SU-DHL-6 (cell line): ENCODE results near the gene TANGO6.

Source experiments
- H2AFZ ChIP-seq: fragments of 200-600 bp; sonication (generic); 2 replicates; pipeline ENCODE4 v1.6.1; 2014; ENCODE audit warnings: low read depth, mild to moderate bottlenecking, moderate library complexity, mixed read lengths, antibody characterized with exemption, low read length; ENCODE audit not compliant: severe bottlenecking
- H3F3A ChIP-seq: fragments of 200-600 bp; shearing (Covaris generic); 2 replicates; pipeline ENCODE4 v1.6.0; 2016; ENCODE audit warnings: antibody characterized with exemption, mild to moderate bottlenecking; ENCODE audit not compliant: insufficient read depth
- H3K27ac ChIP-seq: fragments of 200-600 bp; sonication (generic); 2 replicates; pipeline ENCODE4 v1.5.1; 2016; ENCODE audit warnings: low read depth, mild to moderate bottlenecking, low read length, moderate library complexity, mixed read lengths
- H3K27me3 ChIP-seq: fragments of 200-600 bp; sonication (generic), shearing (Covaris generic); 2 replicates; pipeline ENCODE4 v1.6.0; 2014; ENCODE audit warnings: mild to moderate bottlenecking, low read length
- H3K36me3 ChIP-seq: fragments of 200-600 bp; sonication (generic); 2 replicates; pipeline ENCODE4 v1.6.1; 2014; ENCODE audit warnings: mild to moderate bottlenecking, low read length, mixed read lengths
- H3K4me2 ChIP-seq: fragments of 300-600, 200-600 bp; shearing (Covaris generic), sonication (generic); 2 replicates; pipeline ENCODE4 v1.6.0; 2014; ENCODE audit warnings: low read length, low read depth, mild to moderate bottlenecking; ENCODE audit not compliant: poor library complexity, severe bottlenecking
- H3K4me3 ChIP-seq: fragments of 200-600 bp; sonication (generic); 2 replicates; pipeline ENCODE4 v1.5.1; 2014; ENCODE audit warnings: antibody characterized with exemption, low read length, mild to moderate bottlenecking, mixed read lengths; ENCODE audit not compliant: insufficient read depth, poor library complexity, severe bottlenecking
- H3K79me2 ChIP-seq: fragments of 200-600 bp; sonication (generic); 2 replicates; pipeline ENCODE4 v1.6.1; 2014; ENCODE audit warnings: mild to moderate bottlenecking, low read length, moderate library complexity; ENCODE audit not compliant: insufficient read depth
- H3K9ac ChIP-seq: fragments of 200-600 bp; sonication (generic); 2 replicates; pipeline ENCODE4 v1.7.0; 2014; ENCODE audit warnings: mild to moderate bottlenecking, low read length
- H3K9me2 ChIP-seq: fragments of 200-600 bp; sonication (generic); replicated peaks from 2 replicates; pipeline ENCODE4 v1.6.1; 2014; ENCODE audit warnings: low read length; ENCODE audit not compliant: insufficient read depth
- H3K9me3 ChIP-seq: fragments of 200-600 bp; sonication (generic); 2 replicates; pipeline ENCODE4 v1.6.1; 2014; ENCODE audit warnings: low read length, mixed read lengths; ENCODE audit not compliant: insufficient read depth
- H4K20me1 ChIP-seq: fragments of 200-600 bp; sonication (generic); 2 replicates; pipeline ENCODE4 v1.6.1; 2014; ENCODE audit warnings: low read depth, mild to moderate bottlenecking, antibody characterized with exemption, low read length, moderate library complexity, mixed read lengths
- EZH2phosphoT487 ChIP-seq: fragments of 200-600 bp; sonication (generic), shearing (Covaris generic); conservative IDR thresholded peaks from 2 replicates; pipeline ENCODE4 v1.6.1; 2018; ENCODE audit warnings: mild to moderate bottlenecking, antibody characterized with exemption, low read length, moderate library complexity, mixed read lengths
- TF ChIP-seq, protein P1 (sequence below): fragments of 200-600 bp; sonication (generic); IDR thresholded peaks from one replicate; pipeline ENCODE4 v1.5.1; 2017; ENCODE audit warnings: antibody characterized with exemption, mild to moderate bottlenecking, low read length, moderate library complexity; ENCODE audit not compliant: insufficient read depth, poor library complexity, severe bottlenecking

Gene TANGO6

DNA sequence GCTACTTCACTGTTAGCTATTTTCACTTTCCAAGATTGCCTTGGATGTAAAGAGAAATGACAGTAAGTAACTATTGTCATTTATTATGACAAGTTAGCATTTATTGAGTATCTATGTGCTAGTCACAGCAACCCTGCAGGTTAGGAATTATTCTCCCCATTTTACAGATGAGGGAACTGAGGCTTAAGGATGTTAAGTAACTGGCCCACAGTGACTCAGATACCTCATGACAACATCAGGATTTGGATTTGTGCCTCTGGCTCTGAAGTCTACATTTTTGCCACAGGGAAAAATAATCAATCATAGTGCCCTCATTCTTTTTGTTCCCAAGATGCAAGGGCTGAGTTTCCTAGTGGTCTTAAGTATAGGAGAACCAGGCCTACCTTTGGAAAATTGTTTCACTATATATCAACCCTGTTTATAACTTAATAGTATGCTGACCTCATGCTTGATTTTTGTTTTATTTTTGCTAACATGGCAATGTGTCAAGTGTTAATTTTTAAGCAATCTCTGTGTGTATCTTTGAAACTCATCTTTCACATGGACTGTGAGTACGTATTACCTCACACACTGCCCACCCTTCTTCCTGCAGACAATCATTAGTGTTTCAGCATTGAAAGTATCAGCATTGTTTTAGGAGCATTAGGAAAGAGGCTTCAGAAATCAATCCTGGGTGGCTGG lies 105.0 kb downstream of the TANGO6 start:
- Histone ChIP-seq H3K4me2 (no peak overlapping the region), H3K27me3 (no peaks in the 10 kb centered on the region), H3K9me2 (no peaks in the 10 kb centered on the region), H2AFZ (no peak overlapping the region), H3K4me3 (no peak overlapping the region), H3K27ac (no peak overlapping the region), H3K9ac (no peak overlapping the region), H3F3A (no peaks in the 10 kb centered on the region), H3K79me2 (no peaks in the 10 kb centered on the region), H4K20me1 (no peaks in the 10 kb centered on the region), H3K36me3 (peaks cover 2% of the 10 kb centered on the region; the same call in 1 of the 2 replicates), H3K9me3 (no peaks in the 10 kb centered on the region)
- TF ChIP-seq, protein P1, sequence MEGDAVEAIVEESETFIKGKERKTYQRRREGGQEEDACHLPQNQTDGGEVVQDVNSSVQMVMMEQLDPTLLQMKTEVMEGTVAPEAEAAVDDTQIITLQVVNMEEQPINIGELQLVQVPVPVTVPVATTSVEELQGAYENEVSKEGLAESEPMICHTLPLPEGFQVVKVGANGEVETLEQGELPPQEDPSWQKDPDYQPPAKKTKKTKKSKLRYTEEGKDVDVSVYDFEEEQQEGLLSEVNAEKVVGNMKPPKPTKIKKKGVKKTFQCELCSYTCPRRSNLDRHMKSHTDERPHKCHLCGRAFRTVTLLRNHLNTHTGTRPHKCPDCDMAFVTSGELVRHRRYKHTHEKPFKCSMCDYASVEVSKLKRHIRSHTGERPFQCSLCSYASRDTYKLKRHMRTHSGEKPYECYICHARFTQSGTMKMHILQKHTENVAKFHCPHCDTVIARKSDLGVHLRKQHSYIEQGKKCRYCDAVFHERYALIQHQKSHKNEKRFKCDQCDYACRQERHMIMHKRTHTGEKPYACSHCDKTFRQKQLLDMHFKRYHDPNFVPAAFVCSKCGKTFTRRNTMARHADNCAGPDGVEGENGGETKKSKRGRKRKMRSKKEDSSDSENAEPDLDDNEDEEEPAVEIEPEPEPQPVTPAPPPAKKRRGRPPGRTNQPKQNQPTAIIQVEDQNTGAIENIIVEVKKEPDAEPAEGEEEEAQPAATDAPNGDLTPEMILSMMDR: no peak
- no peak for TF ChIP-seq EZH2phosphoT487

DNA sequence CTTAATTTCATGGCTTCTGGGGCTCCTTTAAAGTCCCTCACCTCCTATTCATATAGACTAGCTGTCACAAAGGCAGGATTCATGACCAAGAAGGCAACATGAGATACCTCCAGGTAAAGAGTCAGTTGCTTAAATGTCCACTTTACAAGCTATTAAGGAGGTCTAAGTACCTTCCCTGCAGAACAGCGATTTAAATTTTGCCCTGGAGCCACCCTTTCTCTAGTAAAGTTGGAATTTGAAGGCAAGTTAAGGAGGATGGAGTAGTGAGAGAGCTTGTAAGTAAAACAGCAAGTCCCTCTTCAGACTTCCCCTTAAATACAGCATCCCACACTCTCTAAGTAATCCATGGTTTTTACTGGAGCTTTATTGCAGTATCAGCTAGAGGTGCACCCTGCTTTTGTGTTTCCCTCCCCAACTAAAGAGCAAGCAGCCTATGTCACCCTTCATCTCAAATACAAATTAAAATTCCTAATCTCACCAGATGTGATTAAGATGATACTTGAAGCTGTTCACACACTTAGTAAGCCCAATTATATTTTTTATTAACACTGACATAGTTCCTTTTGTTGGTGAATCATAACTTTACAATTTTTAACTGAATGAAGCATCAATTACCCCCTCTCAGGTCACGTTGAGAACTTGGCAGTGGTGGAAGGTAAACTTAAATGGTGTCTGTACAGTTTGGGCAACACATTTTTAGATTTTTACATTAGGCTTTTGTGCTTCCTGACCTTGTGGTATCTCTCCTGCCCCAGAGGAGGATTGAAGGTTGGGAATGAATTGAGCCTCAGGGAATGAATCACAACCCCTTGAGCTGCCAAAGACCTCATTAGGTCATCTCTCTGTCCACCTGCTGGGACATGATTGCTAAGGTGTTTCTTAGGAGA lies 108.9 kb downstream of the TANGO6 start:
- Histone ChIP-seq H3K36me3 (no peaks in the 10 kb centered on the region), H3K79me2 (no peaks in the 10 kb centered on the region), H3K9me2 (no peaks in the 10 kb centered on the region), H3K9ac (no peak overlapping the region), H3K27ac (no peak overlapping the region), H3K4me2 (no peak overlapping the region), H3K9me3 (no peaks in the 10 kb centered on the region), H3F3A (no peaks in the 10 kb centered on the region), H2AFZ (no peak overlapping the region), H3K27me3 (no peaks in the 10 kb centered on the region), H3K4me3 (no peak overlapping the region), H4K20me1 (no peaks in the 10 kb centered on the region)
- no peak for TF ChIP-seq EZH2phosphoT487
- TF ChIP-seq, protein P1: no peak

DNA sequence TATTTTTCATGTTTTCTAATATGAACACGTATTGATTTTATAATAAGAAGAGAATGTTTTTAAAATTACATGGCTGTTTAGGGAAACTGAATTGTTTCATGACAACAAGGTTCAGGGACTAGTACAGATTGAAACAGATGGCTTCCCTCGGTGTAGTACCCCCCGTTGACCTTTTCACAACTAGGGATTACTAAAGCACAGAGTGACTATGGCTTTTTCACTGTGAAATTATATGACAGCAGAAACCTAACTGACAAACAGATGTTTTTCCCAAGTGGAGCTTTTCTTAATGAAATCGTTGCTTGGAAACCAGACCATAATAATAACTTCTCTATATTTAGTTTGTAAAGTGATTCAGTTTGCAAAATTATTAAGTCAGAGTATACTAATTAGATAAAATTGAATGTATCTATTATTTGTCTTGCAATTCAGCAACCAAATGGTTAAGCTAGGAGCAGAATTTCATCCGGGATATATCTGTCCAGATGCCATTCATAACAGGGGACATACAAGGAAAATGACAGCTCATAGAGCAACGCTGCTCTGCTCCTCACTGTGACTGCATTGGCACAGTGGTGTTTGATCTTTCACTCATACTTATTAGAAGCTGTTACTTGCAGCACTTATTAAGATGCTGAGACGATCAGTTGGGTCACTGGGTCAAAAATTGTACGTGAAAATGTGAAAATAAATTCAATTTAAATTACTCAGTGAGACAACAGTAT lies 111.7 kb downstream of the TANGO6 start:
- H3K9ac ChIP-seq: no peak overlapping the region
- H3K79me2 ChIP-seq: no peaks in the 10 kb centered on the region
- no peaks in the 10 kb centered on the region for H3K9me2 ChIP-seq
- H3K9me3 ChIP-seq: no peaks in the 10 kb centered on the region
- H3K27me3 ChIP-seq: no peaks in the 10 kb centered on the region
- no peak overlapping the region for H3K4me3 ChIP-seq
- TF ChIP-seq, protein P1: no peak
- TF ChIP-seq EZH2phosphoT487: no peak
- H3K4me2 ChIP-seq: no peak overlapping the region
- H3K36me3 ChIP-seq: no peaks in the 10 kb centered on the region
- H2AFZ ChIP-seq: no peak overlapping the region
- H3K27ac ChIP-seq: no peak overlapping the region
- no peaks in the 10 kb centered on the region for H3F3A ChIP-seq
- no peaks in the 10 kb centered on the region for H4K20me1 ChIP-seq
